Neuronal stem cell (in vitro differentiated cells): ENCODE data around the gene CKAP2.
"Not testable (repeated sequence)": the region's sequence is repeated elsewhere in the genome, so short reads cannot be mapped to it uniquely, and the experiment has no call there.

Experiments
- DNase-seq: peaks from one replicate; pipeline ENCODE4 v3.0.0-alpha.2; 2013; ENCODE audit warnings: low spot score
- H2AFZ ChIP-seq: one replicate; pipeline ENCODE4 v1.6.1; 2013; ENCODE audit warnings: mild to moderate bottlenecking, low read length, inconsistent platforms
- H2AK5ac ChIP-seq: 2 replicates; pipeline ENCODE4 v1.6.1; 2013; ENCODE audit warnings: low read depth, mild to moderate bottlenecking, inconsistent platforms, low read length, moderate library complexity, mixed read lengths
- H2BK120ac ChIP-seq: 2 replicates; pipeline ENCODE4 v1.6.1; 2013; ENCODE audit warnings: low read depth, mild to moderate bottlenecking, inconsistent platforms, low read length, moderate library complexity, mixed read lengths
- H2BK12ac ChIP-seq: one replicate; pipeline ENCODE4 v1.6.1; 2013; ENCODE audit warnings: low read length, inconsistent platforms
- H2BK15ac ChIP-seq: 2 replicates; pipeline ENCODE4 v1.6.1; 2013; ENCODE audit warnings: mild to moderate bottlenecking, low read length, inconsistent platforms, mixed read lengths
- H2BK5ac ChIP-seq: one replicate; pipeline ENCODE4 v1.6.1; 2013; ENCODE audit warnings: inconsistent platforms, mild to moderate bottlenecking, low read length, moderate library complexity
- H3K14ac ChIP-seq: one replicate; pipeline ENCODE4 v1.6.1; 2013; ENCODE audit warnings: low read length, inconsistent platforms
- H3K18ac ChIP-seq: 2 replicates; pipeline ENCODE4 v1.6.1; 2013; ENCODE audit warnings: low read length, inconsistent platforms
- H3K23ac ChIP-seq: 2 replicates; pipeline ENCODE4 v1.6.1; 2013; ENCODE audit warnings: low read depth, mild to moderate bottlenecking, mixed read lengths, low read length, inconsistent platforms; ENCODE audit not compliant: poor library complexity
- H3K27ac ChIP-seq: replicated peaks from 3 replicates; pipeline ENCODE4 v1.5.1; 2013; ENCODE audit warnings: low read length, inconsistent platforms
- H3K27me3 ChIP-seq, 3 experiments: 2 replicates each; pipeline ENCODE4 v1.6.1; 2013; ENCODE audit warnings: low read length in 3 of 3, mild to moderate bottlenecking in 2 of 3, inconsistent platforms in 1 of 3, low read depth in 1 of 3, mixed read lengths in 1 of 3, moderate library complexity in 1 of 3; ENCODE audit not compliant: control insufficient read depth in 3 of 3, insufficient read depth in 3 of 3
- H3K36me3 ChIP-seq, 2 donors: replicated peaks in 1 of 2; 2 replicates each; pipeline ENCODE4 v1.6.1; 2013; ENCODE audit warnings: low read length in 2 of 2; ENCODE audit not compliant: control insufficient read depth in 2 of 2, insufficient read depth in 2 of 2
- H3K4ac ChIP-seq: 2 replicates; pipeline ENCODE4 v1.6.1; 2013; ENCODE audit warnings: inconsistent platforms, mild to moderate bottlenecking, low read length, moderate library complexity
- H3K4me1 ChIP-seq, 2 donors: 1 replicate in 1 of 2; 2 replicates in 1 of 2; pipeline ENCODE4 v1.6.1; 2013; ENCODE audit warnings: low read length in 2 of 2, low read depth in 1 of 2; ENCODE audit not compliant: control insufficient read depth in 2 of 2, insufficient read depth in 1 of 2
- H3K4me2 ChIP-seq: one replicate; pipeline ENCODE4 v1.6.1; 2013; ENCODE audit warnings: mild to moderate bottlenecking, low read length, inconsistent platforms; ENCODE audit not compliant: insufficient read depth, poor library complexity, severe bottlenecking
- H3K4me3 ChIP-seq, 2 donors: 2 replicates each; pipeline ENCODE4 v1.5.1; 2013; ENCODE audit warnings: low read length in 2 of 2, mild to moderate bottlenecking in 2 of 2, inconsistent platforms in 1 of 2, moderate library complexity in 1 of 2
- H3K79me1 ChIP-seq: one replicate; pipeline ENCODE4 v1.6.1; 2013; ENCODE audit warnings: low read depth, mild to moderate bottlenecking, inconsistent platforms, low read length, moderate library complexity
- H3K9ac ChIP-seq: one replicate; pipeline ENCODE4 v1.6.1; 2013; ENCODE audit warnings: mild to moderate bottlenecking, low read depth, low read length, inconsistent platforms; ENCODE audit not compliant: poor library complexity
- H3K9me3 ChIP-seq, 2 donors: replicated peaks in 1 of 2; 2 replicates each; pipeline versions ENCODE3 to v1.6.1; 2013; ENCODE audit warnings: low read length in 2 of 2, mild to moderate bottlenecking in 2 of 2, inconsistent platforms in 1 of 2, low read depth in 1 of 2, mixed read lengths in 1 of 2, moderate library complexity in 1 of 2; ENCODE audit not compliant: control insufficient read depth in 2 of 2, insufficient read depth in 1 of 2
- H4K8ac ChIP-seq: one replicate; pipeline ENCODE4 v1.6.1; 2013; ENCODE audit warnings: low read depth, mild to moderate bottlenecking, inconsistent platforms, low read length, moderate library complexity
- H4K91ac ChIP-seq: one replicate; pipeline ENCODE4 v1.6.1; 2013; ENCODE audit warnings: low read length, low read depth, mild to moderate bottlenecking, inconsistent platforms; ENCODE audit not compliant: poor library complexity
- WGBS, 2 donors: extraction: QIAGEN DNeasy Blood & Tissue Kit; methylation state at CpG; one replicate each; pipeline ENCODE4 v1.1.7; 2013; ENCODE audit warnings: missing lambda C conversion rate in 2 of 2, mixed read lengths in 1 of 2; ENCODE audit not compliant: insufficient read length in 2 of 2, insufficient replicate concordance in 1 of 2; ENCODE audit errors: extremely low coverage in 2 of 2; 5-methylcytosine and 5-hydroxymethylcytosine counted together

The CKAP2 gene

GRCh38 chr13:52468487-52468886, 13.2 kb downstream of the CKAP2 start:
- no CpG with 5 or more reads among the region's 2 CpGs for WGBS, 2 donors

GRCh38 chr13:52480677-52481428, 25.6 kb downstream of the CKAP2 start:
- WGBS, 2 donors, result no CpG with 5 or more reads among the region's 7 CpGs
- H4K8ac ChIP-seq, H3K79me1 ChIP-seq, H3K14ac ChIP-seq, H3K23ac ChIP-seq, H2AFZ ChIP-seq, DNase-seq, H3K27ac ChIP-seq, H3K4me1 ChIP-seq, H3K4me3 ChIP-seq, H2BK12ac ChIP-seq, H2BK5ac ChIP-seq, H4K91ac ChIP-seq, H3K18ac ChIP-seq, H3K4ac ChIP-seq, H2BK15ac ChIP-seq, H3K27me3 ChIP-seq, H2BK120ac ChIP-seq, H2AK5ac ChIP-seq, H3K4me2 ChIP-seq, H3K9me3 ChIP-seq, H3K9ac ChIP-seq: not testable (repeated sequence)
- H3K36me3 ChIP-seq, result peaks cover 4 to 21% of the 10 kb centered on the region in 2 donors

More at GRCh38 chr13:52468487-52468886, 13.2 kb downstream of the CKAP2 start:
- not testable (repeated sequence) for H3K9me3 ChIP-seq, H3K4ac ChIP-seq, H3K14ac ChIP-seq, DNase-seq, H3K23ac ChIP-seq, H2AFZ ChIP-seq, H3K79me1 ChIP-seq, H3K4me1 ChIP-seq, H3K4me2 ChIP-seq, H3K4me3 ChIP-seq, H4K91ac ChIP-seq, H4K8ac ChIP-seq, H2BK5ac ChIP-seq, H2BK15ac ChIP-seq, H3K27me3 ChIP-seq, H2AK5ac ChIP-seq, H2BK120ac ChIP-seq, H3K18ac ChIP-seq, H3K27ac ChIP-seq, H2BK12ac ChIP-seq, H3K9ac ChIP-seq
- peaks cover 16 to 93% of the 10 kb centered on the region in 2 donors for H3K36me3 ChIP-seq

GRCh38 chr13:52487078-52487477, 31.8 kb downstream of the CKAP2 start:
- H2AFZ ChIP-seq, H3K79me1 ChIP-seq, H3K4me3 ChIP-seq, H3K36me3 ChIP-seq, H3K4me1 ChIP-seq, H2BK15ac ChIP-seq, H2AK5ac ChIP-seq, H4K91ac ChIP-seq, DNase-seq, H2BK12ac ChIP-seq, H3K4me2 ChIP-seq, H3K23ac ChIP-seq, H2BK5ac ChIP-seq, H3K18ac ChIP-seq, H3K14ac ChIP-seq, H3K27me3 ChIP-seq, H3K9me3 ChIP-seq, H3K9ac ChIP-seq, H3K27ac ChIP-seq, H3K4ac ChIP-seq, H2BK120ac ChIP-seq, H4K8ac ChIP-seq: not testable (repeated sequence)
- WGBS, 2 donors, result no CpG with 5 or more reads among the region's 2 CpGs

- not testable (repeated sequence) for H4K8ac ChIP-seq, H3K14ac ChIP-seq, H2BK120ac ChIP-seq, H4K91ac ChIP-seq, H3K18ac ChIP-seq, H2BK15ac ChIP-seq, H3K36me3 ChIP-seq, H3K4me2 ChIP-seq, H3K23ac ChIP-seq, H3K27me3 ChIP-seq, H3K9me3 ChIP-seq, H3K27ac ChIP-seq, H3K4me1 ChIP-seq, H3K4ac ChIP-seq, H3K4me3 ChIP-seq, DNase-seq, H3K79me1 ChIP-seq, H2AK5ac ChIP-seq, H3K9ac ChIP-seq, H2AFZ ChIP-seq, H2BK12ac ChIP-seq, H2BK5ac ChIP-seq
- WGBS, 2 donors, result no CpG with 5 or more reads among the region's 22 CpGs
Measured at GRCh38 chr13:52488763-52489162, 33.5 kb downstream of the CKAP2 start.
